22Rv1 (cell line): ENCODE measurements around the gene ITCH.
A peak's percentile ranks its signal among the peaks of the same experiment; 100 is the strongest.
"Not testable (repeated sequence)": the region's sequence is repeated elsewhere in the genome, so short reads cannot be mapped to it uniquely, and the experiment has no call there.

ENCODE experiments used
- H3K27ac ChIP-seq: fragments of 450-650 bp; 2 replicates; pipeline ENCODE4 v1.5.1; 2017
- ZFX ChIP-seq: fragments of 450-650 bp; IDR thresholded peaks from 2 replicates; pipeline ENCODE4 v1.6.1; 2017; ENCODE audit warnings: antibody characterized with exemption, borderline replicate concordance
- TF ChIP-seq, protein P1 (sequence below): fragments of 450-650 bp; IDR thresholded peaks from 2 replicates; pipeline ENCODE4 v1.5.1; 2017; ENCODE audit warnings: mild to moderate bottlenecking

ITCH gene

DNA sequence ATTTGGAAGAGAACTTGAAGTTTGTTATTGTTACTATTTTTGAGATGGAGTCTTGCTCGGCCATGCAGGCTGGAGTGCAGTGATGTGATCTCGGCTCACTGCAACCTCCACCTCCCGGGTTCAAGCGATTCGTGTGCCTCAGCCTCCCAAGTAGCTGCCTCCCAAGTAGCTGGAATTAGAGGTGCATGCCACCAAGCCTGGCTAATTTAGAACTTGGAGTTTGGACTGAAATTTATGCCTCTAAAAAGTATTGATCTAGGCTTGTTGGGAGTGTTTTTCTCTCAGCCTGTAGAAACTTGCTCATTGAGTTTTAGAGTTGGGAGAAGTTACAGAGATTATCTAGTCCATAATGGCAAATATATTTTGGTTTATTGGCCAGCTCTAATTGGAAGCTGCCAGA, 4.1 kb downstream of the ITCH start:
- no peak overlapping the region for H3K27ac ChIP-seq
- no peak for TF ChIP-seq ZFX
- TF ChIP-seq, protein P1, sequence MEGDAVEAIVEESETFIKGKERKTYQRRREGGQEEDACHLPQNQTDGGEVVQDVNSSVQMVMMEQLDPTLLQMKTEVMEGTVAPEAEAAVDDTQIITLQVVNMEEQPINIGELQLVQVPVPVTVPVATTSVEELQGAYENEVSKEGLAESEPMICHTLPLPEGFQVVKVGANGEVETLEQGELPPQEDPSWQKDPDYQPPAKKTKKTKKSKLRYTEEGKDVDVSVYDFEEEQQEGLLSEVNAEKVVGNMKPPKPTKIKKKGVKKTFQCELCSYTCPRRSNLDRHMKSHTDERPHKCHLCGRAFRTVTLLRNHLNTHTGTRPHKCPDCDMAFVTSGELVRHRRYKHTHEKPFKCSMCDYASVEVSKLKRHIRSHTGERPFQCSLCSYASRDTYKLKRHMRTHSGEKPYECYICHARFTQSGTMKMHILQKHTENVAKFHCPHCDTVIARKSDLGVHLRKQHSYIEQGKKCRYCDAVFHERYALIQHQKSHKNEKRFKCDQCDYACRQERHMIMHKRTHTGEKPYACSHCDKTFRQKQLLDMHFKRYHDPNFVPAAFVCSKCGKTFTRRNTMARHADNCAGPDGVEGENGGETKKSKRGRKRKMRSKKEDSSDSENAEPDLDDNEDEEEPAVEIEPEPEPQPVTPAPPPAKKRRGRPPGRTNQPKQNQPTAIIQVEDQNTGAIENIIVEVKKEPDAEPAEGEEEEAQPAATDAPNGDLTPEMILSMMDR = no peak

DNA sequence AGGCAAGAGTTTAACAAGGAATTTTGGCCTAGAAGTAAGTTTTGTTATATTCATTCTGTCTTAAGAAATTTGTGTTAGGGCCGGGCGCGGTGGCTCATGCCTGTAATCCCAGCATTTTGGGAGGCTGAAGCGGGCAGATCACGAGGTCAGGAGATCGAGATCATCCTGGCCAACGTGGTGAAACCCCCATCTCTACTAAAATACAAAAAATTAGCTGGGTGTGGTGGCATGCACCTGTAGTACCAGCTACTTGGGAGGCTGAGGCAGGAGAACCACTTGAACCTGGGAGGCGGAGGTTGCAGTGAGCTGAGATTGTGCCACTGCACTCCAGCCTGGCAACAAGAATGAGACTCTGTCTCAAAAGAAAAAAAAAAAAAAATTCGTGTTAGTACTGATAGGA, 4.8 kb downstream of the ITCH start:
- not testable (repeated sequence) for H3K27ac ChIP-seq

GRCh38 chr20:34368547-34368946, 5.5 kb downstream of the ITCH start:
- TF ChIP-seq, protein P1 = no peak
- TF ChIP-seq ZFX = no peak
- no peak overlapping the region for H3K27ac ChIP-seq

- TF ChIP-seq, protein P1 = no peak
- no peak for TF ChIP-seq ZFX
- no peak overlapping the region for H3K27ac ChIP-seq
Measured at GRCh38 chr20:34369265-34369664, 6.2 kb downstream of the ITCH start.

GRCh38 chr20:34370062-34370461, 7.0 kb downstream of the ITCH start:
- no peak for TF ChIP-seq ZFX
- no peak overlapping the region for H3K27ac ChIP-seq

GRCh38 chr20:34373445-34373844, 10.4 kb downstream of the ITCH start:
- H3K27ac ChIP-seq = no peak overlapping the region
- TF ChIP-seq, protein P1 = no peak
- TF ChIP-seq ZFX = no peak

DNA sequence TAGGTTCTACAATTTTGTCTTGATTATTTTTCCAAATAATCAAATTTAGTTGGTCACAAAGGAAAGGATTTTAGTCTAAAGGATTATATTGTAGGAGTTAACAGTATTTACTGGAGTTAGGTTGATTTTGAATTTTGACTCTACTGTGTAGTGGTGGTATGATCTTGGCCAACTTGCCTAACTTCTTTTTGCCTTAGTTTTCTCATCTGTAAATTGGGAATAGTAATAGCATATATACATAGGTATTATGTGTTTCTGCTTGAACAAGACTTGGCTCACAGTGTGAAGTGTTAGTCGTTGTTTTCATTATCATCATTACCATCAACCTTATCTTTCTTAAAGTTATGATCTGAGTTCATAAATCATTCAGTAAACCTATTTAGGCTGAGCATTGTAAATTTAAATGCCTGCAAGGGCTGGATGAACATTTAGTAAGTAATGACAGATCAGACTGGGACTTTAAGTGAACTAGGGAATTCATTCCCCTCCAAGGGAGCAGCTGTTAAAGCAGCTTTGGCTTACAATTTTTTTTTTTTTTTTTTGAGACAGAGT, 11.2 kb downstream of the ITCH start:
- H3K27ac ChIP-seq = no peak overlapping the region
- TF ChIP-seq, protein P1 = no peak
- no peak for TF ChIP-seq ZFX

DNA sequence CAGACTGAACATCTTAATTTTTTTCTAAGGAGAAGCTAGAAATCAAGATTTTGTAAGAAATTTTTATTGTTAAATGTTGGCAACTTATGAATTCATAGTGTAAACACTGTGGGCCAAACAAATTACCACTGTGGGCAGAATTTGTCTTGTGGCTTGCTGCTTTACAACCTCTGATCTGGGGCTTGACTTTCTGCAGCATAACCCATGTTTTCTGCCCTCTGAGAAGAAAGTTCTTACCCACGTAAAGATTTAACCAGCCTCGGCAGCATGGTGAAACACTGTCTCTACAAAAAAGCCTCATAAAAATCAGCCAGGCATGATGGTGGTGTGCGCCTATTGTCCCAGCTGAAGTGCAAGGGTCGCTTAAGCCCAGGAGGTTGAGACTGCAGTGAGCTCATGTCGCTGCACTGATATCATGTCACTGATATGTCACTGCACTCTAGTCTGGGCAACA, 12.9 kb downstream of the ITCH start:
- peak overlapping the region; percentile 53 for H3K27ac ChIP-seq
- TF ChIP-seq ZFX = no peak
- TF ChIP-seq, protein P1 = no peak
